Glutamatergic neuron (in vitro differentiated cells): Measurements from ENCODE around the gene EGFL7. TPM values are rescaled to one million over a fixed set of nuclear protein-coding genes. Genes with fewer than 3 reads are reported as not detected.

Experiments used
- DNase-seq: peaks from one replicate; pipeline ENCODE4 v3.0.0; 2022
- H3K27ac Mint-ChIP-seq: one replicate; pipeline ENCODE4 v1.8.0; 2020; ENCODE audit warnings: mild to moderate bottlenecking, mixed read lengths, inconsistent platforms; ENCODE audit not compliant: unreplicated experiment
- H3K27me3 Mint-ChIP-seq: one replicate; pipeline ENCODE4 v1.8.0; 2020; ENCODE audit warnings: mild to moderate bottlenecking, moderate library complexity, mixed read lengths, inconsistent platforms; ENCODE audit not compliant: unreplicated experiment
- H3K36me3 Mint-ChIP-seq: one replicate; pipeline ENCODE4 v1.8.0; 2020; ENCODE audit warnings: mild to moderate bottlenecking, mixed read lengths, inconsistent platforms; ENCODE audit not compliant: unreplicated experiment
- H3K4me1 Mint-ChIP-seq: one replicate; pipeline ENCODE4 v1.8.0; 2020; ENCODE audit warnings: mild to moderate bottlenecking, low read depth, mixed read lengths, inconsistent platforms; ENCODE audit not compliant: unreplicated experiment
- H3K4me3 Mint-ChIP-seq: one replicate; pipeline ENCODE4 v1.8.0; 2020; ENCODE audit warnings: mild to moderate bottlenecking, mixed read lengths, inconsistent platforms; ENCODE audit not compliant: unreplicated experiment
- H3K9me3 Mint-ChIP-seq: one replicate; pipeline ENCODE4 v1.8.0; 2020; ENCODE audit warnings: mild to moderate bottlenecking, moderate library complexity, mixed read lengths, inconsistent platforms; ENCODE audit not compliant: unreplicated experiment
- CTCF ChIP-seq: fragments of 200-600 bp; sonication (generic); IDR thresholded peaks from one replicate; pipeline ENCODE4 v1.5.0; 2021; ENCODE audit not compliant: partially characterized antibody, unreplicated experiment
- total RNA-seq: library from RNA; stranded (reverse); fragmentation: NEBNext Ultra II Directional; extraction: Animal tissue kit (Norgen Biotek cat#: 25700); gene quantifications from one replicate; pipeline ENCODE4 v1.2.1, GENCODE V29; 2021; ENCODE audit not compliant: unreplicated experiment

EGFL7 gene
- total RNA-seq, 1 donor from 2014 or later = 8.1 TPM

DNA sequence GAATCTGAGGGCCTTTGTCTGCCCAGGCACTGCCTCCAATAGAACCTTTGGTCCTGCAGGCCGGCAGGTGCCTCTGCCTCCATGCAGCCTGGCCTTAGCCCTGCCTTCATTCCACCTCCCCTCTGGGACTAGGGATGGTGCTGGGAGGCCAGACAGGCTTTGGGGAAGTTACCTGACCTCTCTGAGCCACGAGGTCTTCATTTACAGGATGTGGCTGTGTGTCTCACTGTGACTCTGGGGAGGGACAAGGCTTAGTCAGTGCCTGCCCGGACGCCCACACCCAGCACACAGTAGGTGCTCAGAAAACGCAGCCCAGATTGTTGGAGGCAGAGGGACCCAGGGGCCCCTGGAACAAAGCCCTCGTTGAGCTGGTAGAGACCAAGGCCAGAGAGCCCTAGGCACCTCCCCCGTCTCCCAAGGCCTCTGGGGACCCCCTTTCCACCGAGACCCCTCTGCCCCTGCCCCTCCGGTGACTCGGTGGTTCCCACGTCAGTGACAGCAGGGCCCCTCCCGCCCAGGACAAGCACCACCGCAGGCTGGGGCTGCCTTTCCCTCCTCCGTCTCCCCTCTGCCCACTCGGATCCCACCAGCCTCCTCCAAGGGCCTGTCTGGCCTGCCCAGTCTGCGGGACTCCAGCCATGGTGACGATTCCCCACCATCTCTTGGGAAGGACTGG lies 46.9 kb upstream of the EGFL7 start:
- no peaks in the 10 kb centered on the region for H3K36me3 Mint-ChIP-seq
- no peak for DNase-seq
- H3K9me3 Mint-ChIP-seq = peaks cover 3% of the 10 kb centered on the region
- H3K4me1 Mint-ChIP-seq = peaks cover 1% of the 10 kb centered on the region
- no peak overlapping the region for H3K27ac Mint-ChIP-seq
- TF ChIP-seq CTCF = no peak
- no peak overlapping the region for H3K4me3 Mint-ChIP-seq
- H3K27me3 Mint-ChIP-seq = no peaks in the 10 kb centered on the region

- no peak overlapping the region for H3K4me3 Mint-ChIP-seq
- H3K9me3 Mint-ChIP-seq = peaks cover 3% of the 10 kb centered on the region
- no peaks in the 10 kb centered on the region for H3K27me3 Mint-ChIP-seq
- H3K27ac Mint-ChIP-seq = no peak overlapping the region
- no peak for TF ChIP-seq CTCF
- no peaks in the 10 kb centered on the region for H3K36me3 Mint-ChIP-seq
- peaks cover 1% of the 10 kb centered on the region for H3K4me1 Mint-ChIP-seq
- no peak for DNase-seq
These were observed 46.4 kb upstream of the EGFL7 start for GRCh38 chr9:136616307-136616635.

DNA sequence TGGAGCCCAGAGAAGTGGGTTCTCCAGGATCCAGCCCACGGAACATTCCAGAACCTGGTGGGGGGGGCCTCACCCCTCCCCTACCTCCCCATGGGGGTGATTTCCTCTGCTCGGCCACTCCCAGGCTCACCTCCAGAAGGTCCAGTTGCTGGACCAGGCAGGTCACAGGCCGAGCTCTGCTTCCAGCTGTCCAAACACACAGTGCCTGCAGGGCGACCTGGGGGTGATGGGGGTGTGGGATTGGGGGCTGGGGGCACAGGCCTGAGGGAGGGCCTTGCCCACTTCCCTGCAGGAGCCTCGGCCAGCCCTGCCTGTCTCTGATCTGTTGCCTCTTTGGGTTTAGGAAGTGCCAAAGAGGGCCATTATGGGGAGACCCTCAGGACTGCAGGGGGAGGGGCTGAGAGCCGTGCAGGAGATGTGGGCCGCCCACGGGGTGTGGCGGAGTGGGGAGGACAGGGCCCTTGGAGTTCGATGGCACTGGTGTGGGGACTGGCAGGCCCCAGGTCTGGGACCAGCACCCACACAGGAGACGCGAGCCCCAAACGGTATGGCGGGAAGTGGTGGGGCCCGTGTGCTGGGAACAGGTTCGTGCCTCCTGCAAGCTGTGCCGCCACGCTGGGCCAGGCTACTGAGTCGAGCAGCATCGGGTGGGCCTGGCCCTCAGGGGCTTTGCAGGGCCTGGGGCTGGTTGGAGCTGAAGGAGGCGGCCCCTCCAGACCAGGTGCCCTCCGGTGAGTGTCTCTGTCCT lies 45.6 kb upstream of the EGFL7 start:
- H3K36me3 Mint-ChIP-seq = no peaks in the 10 kb centered on the region
- peaks cover 3% of the 10 kb centered on the region for H3K9me3 Mint-ChIP-seq
- no peak for DNase-seq
- no peak overlapping the region for H3K27ac Mint-ChIP-seq
- TF ChIP-seq CTCF = no peak
- H3K4me3 Mint-ChIP-seq = no peak overlapping the region
- no peaks in the 10 kb centered on the region for H3K27me3 Mint-ChIP-seq
- H3K4me1 Mint-ChIP-seq = peaks cover 1% of the 10 kb centered on the region

DNA sequence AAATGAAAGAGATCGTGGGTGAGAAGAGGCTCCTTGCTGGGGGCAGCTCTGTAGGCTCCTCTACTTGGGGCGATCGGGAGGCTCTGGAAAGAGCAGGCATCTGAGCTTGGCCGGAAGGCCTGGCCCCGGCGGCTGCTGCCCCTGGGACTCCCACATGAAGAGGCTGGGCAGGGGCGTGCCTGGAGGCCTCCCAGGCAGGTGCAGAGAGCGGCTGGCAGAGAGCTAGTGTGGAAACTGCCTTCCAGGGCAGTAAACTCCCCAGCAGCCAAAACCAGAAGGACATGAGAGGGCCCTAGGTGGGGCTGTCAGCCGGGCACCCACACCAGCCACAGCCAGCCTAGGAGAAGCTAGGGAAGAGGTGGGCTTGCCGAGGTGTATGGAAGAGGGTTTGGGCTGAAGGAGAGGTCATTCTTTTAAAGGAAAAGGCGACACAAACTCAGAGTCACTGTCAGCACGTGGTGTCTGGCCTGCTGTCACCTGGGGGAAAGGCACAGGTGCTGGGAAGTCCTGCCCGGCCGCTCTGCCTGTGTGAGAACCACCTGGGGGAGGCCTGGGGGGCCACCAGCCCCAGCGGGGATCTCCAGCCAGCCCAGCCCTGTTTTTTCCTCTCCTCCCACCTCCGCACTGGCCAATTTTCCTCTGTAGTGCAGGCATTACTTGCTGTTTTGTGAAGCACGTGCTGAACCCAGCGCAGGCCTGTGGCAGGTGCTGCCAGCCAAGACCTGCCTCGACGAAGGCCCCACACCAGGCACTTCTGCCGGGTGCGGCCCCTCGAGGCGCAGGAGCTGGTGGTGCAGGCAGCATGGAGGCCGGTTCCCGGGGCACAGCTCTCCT lies 44.8 kb upstream of the EGFL7 start:
- Mint-ChIP-seq H3K4me1 (peaks cover 1% of the 10 kb centered on the region), H3K27ac (no peak overlapping the region), H3K9me3 (no peaks in the 10 kb centered on the region), H3K4me3 (no peak overlapping the region), H3K36me3 (no peaks in the 10 kb centered on the region), H3K27me3 (no peaks in the 10 kb centered on the region)
- no peak for DNase-seq
- TF ChIP-seq CTCF = no peak
